PFSK-1 (cell line): ENCODE measurements around the gene AOPEP.

Experiments
- FOXP2 ChIP-seq: optimal IDR thresholded peaks from 2 replicates; pipeline ENCODE3; 2011; ENCODE audit warnings: borderline replicate concordance, control low read depth, inconsistent platforms; ENCODE audit not compliant: insufficient read depth; ENCODE audit errors: extremely low read length, extremely low read depth
- POLR2AphosphoS5 ChIP-seq: IDR thresholded peaks from 2 replicates; pipeline ENCODE4 v1.6.1; 2012; ENCODE audit warnings: low read depth, mild to moderate bottlenecking, control low read depth, low read length, moderate library complexity
- REST ChIP-seq, 2 experiments: IDR thresholded peaks; 2 replicates each; pipeline versions ENCODE4 v1.6.1 to v1.8.0; 2011 to 2012; ENCODE audit warnings: low read depth in 2 of 2, low read length in 2 of 2, control low read depth in 1 of 2, inconsistent platforms in 1 of 2, mild to moderate bottlenecking in 1 of 2, moderate library complexity in 1 of 2; ENCODE audit not compliant: insufficient read depth in 1 of 2
- SIN3A ChIP-seq: IDR thresholded peaks from 2 replicates; pipeline ENCODE4 v1.6.1; 2012; ENCODE audit warnings: mild to moderate bottlenecking, low read length, moderate library complexity, borderline replicate concordance; ENCODE audit not compliant: insufficient read depth
- TAF1 ChIP-seq: IDR thresholded peaks from 2 replicates; pipeline ENCODE4 v1.6.1; 2012; ENCODE audit warnings: low read length, control low read depth, borderline replicate concordance; ENCODE audit not compliant: insufficient read depth

AOPEP gene

DNA sequence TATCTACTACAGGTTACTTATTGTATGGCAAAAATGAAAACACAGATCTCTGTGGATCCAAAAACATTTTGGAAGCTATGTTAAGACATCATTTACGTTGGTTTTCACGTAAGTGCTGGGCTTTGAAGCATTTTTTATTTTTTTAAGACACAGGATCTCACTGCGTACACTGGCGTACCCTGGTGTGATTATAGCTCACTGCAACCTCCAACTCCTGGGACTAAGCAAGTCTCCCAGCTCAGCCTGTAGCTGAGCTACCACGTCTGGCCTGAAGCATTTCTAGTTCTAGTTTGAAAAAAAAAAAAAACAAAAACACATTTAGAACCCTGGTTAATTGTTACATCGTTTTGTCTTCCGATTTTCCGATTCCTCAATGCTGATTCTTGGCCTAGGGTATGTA is 131.3 kb downstream of the AOPEP start:
- TF ChIP-seq REST (IDR thresholded peaks at IDR 0.05; ENCODE audit: insufficient read depth in 1 of 2, low read depth in 2 of 2, low read length in 2 of 2) (no peak), SIN3A (no peak), POLR2AphosphoS5 (no peak), FOXP2 (no peak), TAF1 (no peak)

DNA sequence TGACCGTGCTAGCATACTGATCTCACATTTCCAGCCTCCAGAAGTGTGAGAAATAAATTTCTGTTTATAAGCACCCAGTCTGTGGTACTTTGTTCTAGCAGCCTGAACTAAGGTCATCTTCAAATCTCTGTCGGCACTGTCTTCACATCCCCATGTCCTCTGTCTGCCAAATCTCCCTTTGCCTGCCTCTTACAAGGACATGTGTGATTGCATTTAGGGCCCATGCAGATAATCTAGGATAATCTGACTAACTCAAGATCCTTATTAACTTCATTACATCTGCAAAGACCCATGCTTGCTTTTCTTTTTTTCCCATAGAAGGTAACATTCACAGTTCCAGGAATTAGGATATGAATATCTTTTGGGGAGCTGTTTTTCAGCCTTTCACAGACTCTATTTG is 132.7 kb downstream of the AOPEP start:
- TF ChIP-seq POLR2AphosphoS5 (no peak), REST (IDR thresholded peaks at IDR 0.05; ENCODE audit: insufficient read depth in 1 of 2, low read depth in 2 of 2, low read length in 2 of 2) (no peak), TAF1 (no peak), SIN3A (no peak), FOXP2 (no peak)

DNA sequence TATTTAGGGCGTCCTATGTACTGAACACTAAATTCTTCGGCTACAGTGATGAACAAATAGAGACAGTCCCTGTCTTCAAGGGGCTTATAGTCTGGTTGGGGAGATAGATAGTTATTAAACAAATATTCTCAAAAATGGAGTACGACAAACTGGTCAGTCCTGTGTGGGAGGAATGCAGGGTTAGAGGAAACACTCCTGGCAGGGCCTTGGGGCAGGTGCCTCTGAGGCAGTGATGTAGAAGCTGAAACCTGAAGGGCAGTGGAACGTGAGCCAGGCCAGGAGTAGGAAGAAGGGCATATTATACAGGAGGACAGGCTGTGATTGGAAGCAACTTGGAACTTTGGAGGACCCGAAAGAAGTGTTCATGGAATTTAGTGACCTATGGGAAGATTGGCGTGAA is 133.4 kb downstream of the AOPEP start:
- TF ChIP-seq FOXP2, result no peak
- no peak for TF ChIP-seq REST (IDR thresholded peaks at IDR 0.05; ENCODE audit: insufficient read depth in 1 of 2, low read depth in 2 of 2, low read length in 2 of 2)
- TF ChIP-seq TAF1, result no peak
- TF ChIP-seq POLR2AphosphoS5, result no peak
- no peak for TF ChIP-seq SIN3A

GRCh38 chr9:94860678-94861588 is 134.4 kb downstream of the AOPEP start:
- TF ChIP-seq TAF1, result no peak

GRCh38 chr9:94861589-94862272 is 135.2 kb downstream of the AOPEP start:
- TF ChIP-seq REST (IDR thresholded peaks at IDR 0.05; ENCODE audit: insufficient read depth in 1 of 2, low read depth in 2 of 2, low read length in 2 of 2), result no peak
- TF ChIP-seq POLR2AphosphoS5, result no peak
- TF ChIP-seq TAF1, result no peak
- TF ChIP-seq FOXP2, result no peak
- no peak for TF ChIP-seq SIN3A
